Measurements from ENCODE around the gene TNS1. TPM values are rescaled to one million over a fixed set of nuclear protein-coding genes. Genes with fewer than 3 reads are reported as not detected.

TNS1 gene
- total RNA-seq, 1 experiment from 2014 or later = 0.49 TPM

DNA sequence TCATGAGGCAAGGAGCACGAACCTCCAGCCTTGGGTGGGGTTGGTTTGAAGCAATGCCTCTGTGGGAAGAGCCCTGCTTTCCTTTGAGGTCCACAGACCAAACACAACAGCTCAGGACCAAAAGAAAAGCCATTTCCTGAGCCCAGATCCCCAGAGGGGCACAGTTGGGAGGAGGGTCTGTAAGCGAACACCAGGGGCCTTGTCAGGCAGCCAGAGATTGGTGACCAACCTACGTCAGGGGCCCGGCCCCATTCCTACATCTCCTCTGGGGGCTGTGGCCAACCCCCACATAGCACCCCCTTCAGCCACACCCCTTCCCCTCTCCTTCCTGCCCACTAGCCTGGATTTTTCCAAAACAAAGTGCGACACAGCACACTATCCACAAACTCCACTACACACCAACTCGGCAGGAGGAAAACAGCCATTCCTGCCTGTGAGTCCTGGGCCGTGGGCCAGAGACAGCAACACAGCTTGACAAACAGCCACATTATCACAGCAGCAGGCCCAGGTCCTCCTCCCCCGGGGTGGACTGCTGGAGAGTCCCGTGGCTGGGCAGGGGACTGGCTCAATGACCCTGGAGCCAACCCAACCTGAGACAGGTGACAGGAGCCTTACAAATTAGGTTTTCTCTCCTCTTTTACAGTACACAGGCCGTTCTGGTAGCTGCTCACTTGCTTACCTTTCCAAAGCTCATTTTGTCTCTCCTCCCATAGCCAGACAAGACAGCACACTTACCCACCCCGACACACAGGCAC lies 98.8 kb downstream of the TNS1 start:
- intact Hi-C loops (cut with micrococcal nuclease; ENCODE audit: unreplicated experiment) = no loop called here
- in situ Hi-C loops (cut with HindIII; ENCODE audit: low pct_unique_long_range_greater_than_20kb, low sequenced_read_pairs) = no loop called here
- ATAC-seq = no peak

DNA sequence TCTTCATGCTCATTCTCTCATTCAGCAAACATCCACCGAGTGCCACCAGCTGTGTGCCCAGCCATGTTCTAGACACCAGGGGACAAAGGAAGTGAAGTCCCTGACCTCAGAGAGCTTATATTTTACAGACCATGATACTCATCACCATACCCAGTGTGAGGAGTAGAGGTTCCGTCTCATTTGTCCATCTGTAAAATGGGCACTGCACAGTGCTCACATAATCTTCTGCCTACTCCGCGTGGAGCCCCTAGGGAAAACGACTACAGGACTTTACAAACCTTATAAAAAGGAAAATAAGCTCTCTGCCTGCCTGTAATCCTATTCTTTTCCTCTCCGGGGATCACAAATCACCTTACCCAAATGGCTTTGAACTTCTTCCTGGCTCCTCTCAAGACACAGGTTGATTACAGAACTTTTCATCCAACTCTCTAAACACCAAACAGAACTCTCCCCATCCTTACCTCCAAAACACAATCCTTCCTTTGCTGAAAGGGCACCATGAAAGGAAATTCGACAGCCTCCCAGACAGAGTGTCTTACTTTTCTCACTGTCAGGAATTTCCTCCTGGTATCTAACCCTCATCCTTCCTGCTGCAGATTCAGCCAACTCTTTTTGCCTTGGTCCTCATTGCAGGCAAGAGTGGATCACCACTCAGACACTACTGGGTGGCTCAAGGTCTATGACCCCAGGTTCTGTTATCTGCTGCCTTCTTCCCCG lies 99.5 kb downstream of the TNS1 start:
- POLR2A ChIA-PET = no interaction called here
- no TSS peak for BruUV-seq (replicated peaks)

More for the DNA sequence above, 98.8 kb downstream of the TNS1 start:
- peaks cover 4% of the 10 kb centered on the region; the same call in 1 of the 2 replicates for H3K27me3 ChIP-seq (ENCODE audit: control insufficient read depth, insufficient read depth, low read length)
- H3K27ac ChIP-seq (ENCODE audit: low read length) = no peak overlapping the region
- no TSS peak for BruUV-seq (replicated peaks)
- POLR2A ChIA-PET = no interaction called here
- no peaks in the 10 kb centered on the region for H3K4me1 ChIP-seq (ENCODE audit: control insufficient read depth, insufficient read depth, low read length)
- CTCF ChIA-PET = no interaction called here
- no peak for DNase-seq (ENCODE audit: low read depth, low spot score)
- H3K36me3 ChIP-seq (ENCODE audit: control insufficient read depth, insufficient read depth, low read length) = no peaks in the 10 kb centered on the region
- TF ChIP-seq TCF7L2 (IDR thresholded peaks at IDR 0.05; ENCODE audit: low read depth, low read length) = no peak
- no peak for TF ChIP-seq POLR2AphosphoS5 (IDR thresholded peaks at IDR 0.05; ENCODE audit: low read depth, low read length)
- TF ChIP-seq, protein P1, sequence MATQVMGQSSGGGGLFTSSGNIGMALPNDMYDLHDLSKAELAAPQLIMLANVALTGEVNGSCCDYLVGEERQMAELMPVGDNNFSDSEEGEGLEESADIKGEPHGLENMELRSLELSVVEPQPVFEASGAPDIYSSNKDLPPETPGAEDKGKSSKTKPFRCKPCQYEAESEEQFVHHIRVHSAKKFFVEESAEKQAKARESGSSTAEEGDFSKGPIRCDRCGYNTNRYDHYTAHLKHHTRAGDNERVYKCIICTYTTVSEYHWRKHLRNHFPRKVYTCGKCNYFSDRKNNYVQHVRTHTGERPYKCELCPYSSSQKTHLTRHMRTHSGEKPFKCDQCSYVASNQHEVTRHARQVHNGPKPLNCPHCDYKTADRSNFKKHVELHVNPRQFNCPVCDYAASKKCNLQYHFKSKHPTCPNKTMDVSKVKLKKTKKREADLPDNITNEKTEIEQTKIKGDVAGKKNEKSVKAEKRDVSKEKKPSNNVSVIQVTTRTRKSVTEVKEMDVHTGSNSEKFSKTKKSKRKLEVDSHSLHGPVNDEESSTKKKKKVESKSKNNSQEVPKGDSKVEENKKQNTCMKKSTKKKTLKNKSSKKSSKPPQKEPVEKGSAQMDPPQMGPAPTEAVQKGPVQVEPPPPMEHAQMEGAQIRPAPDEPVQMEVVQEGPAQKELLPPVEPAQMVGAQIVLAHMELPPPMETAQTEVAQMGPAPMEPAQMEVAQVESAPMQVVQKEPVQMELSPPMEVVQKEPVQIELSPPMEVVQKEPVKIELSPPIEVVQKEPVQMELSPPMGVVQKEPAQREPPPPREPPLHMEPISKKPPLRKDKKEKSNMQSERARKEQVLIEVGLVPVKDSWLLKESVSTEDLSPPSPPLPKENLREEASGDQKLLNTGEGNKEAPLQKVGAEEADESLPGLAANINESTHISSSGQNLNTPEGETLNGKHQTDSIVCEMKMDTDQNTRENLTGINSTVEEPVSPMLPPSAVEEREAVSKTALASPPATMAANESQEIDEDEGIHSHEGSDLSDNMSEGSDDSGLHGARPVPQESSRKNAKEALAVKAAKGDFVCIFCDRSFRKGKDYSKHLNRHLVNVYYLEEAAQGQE (IDR thresholded peaks at IDR 0.05; ENCODE audit: insufficient read depth in 1 of 2, low read depth in 2 of 2, low read length in 1 of 2) = no peak
- TF ChIP-seq, protein P2, sequence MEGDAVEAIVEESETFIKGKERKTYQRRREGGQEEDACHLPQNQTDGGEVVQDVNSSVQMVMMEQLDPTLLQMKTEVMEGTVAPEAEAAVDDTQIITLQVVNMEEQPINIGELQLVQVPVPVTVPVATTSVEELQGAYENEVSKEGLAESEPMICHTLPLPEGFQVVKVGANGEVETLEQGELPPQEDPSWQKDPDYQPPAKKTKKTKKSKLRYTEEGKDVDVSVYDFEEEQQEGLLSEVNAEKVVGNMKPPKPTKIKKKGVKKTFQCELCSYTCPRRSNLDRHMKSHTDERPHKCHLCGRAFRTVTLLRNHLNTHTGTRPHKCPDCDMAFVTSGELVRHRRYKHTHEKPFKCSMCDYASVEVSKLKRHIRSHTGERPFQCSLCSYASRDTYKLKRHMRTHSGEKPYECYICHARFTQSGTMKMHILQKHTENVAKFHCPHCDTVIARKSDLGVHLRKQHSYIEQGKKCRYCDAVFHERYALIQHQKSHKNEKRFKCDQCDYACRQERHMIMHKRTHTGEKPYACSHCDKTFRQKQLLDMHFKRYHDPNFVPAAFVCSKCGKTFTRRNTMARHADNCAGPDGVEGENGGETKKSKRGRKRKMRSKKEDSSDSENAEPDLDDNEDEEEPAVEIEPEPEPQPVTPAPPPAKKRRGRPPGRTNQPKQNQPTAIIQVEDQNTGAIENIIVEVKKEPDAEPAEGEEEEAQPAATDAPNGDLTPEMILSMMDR (IDR thresholded peaks at IDR 0.05) = no peak
- TF ChIP-seq SIN3A (IDR thresholded peaks at IDR 0.05; ENCODE audit: borderline replicate concordance, insufficient read depth, low read depth, low read length) = no peak
- H3K9me3 ChIP-seq (ENCODE audit: control insufficient read depth, insufficient read depth, low read depth, low read length) = no peaks in the 10 kb centered on the region
- no peak overlapping the region for H3K4me3 ChIP-seq (ENCODE audit: low read depth in 2 of 2, low read length in 2 of 2)

More for the DNA sequence above, 99.5 kb downstream of the TNS1 start:
- no peak for ATAC-seq
- Histone ChIP-seq H3K27ac (ENCODE audit: low read length) (no peak overlapping the region), H3K36me3 (ENCODE audit: control insufficient read depth, insufficient read depth, low read length) (no peaks in the 10 kb centered on the region), H3K4me3 (ENCODE audit: low read depth in 2 of 2, low read length in 2 of 2) (no peak overlapping the region), H3K9me3 (ENCODE audit: control insufficient read depth, insufficient read depth, low read depth, low read length) (no peaks in the 10 kb centered on the region), H3K4me1 (ENCODE audit: control insufficient read depth, insufficient read depth, low read length) (no peaks in the 10 kb centered on the region), H3K27me3 (ENCODE audit: control insufficient read depth, insufficient read depth, low read length) (peaks cover 4% of the 10 kb centered on the region; the same call in 1 of the 2 replicates)
- no peak for DNase-seq (ENCODE audit: low read depth, low spot score)
- intact Hi-C loops (cut with micrococcal nuclease; ENCODE audit: unreplicated experiment) (no loop called here), in situ Hi-C loops (cut with HindIII; ENCODE audit: low pct_unique_long_range_greater_than_20kb, low sequenced_read_pairs) (no loop called here)
- TF ChIP-seq TCF7L2 (IDR thresholded peaks at IDR 0.05; ENCODE audit: low read depth, low read length) (no peak), POLR2AphosphoS5 (IDR thresholded peaks at IDR 0.05; ENCODE audit: low read depth, low read length) (no peak)
- TF ChIP-seq, protein P1 (IDR thresholded peaks at IDR 0.05; ENCODE audit: insufficient read depth in 1 of 2, low read depth in 2 of 2, low read length in 1 of 2) = no peak
- CTCF ChIA-PET = interaction anchor here (0.5 kb wide), 1 partner anchor 151 kb away, joined by 7 read pairs; no protein-coding TSS in a partner anchor

Data from Panc1 (cell line).